HepG2 (cell line): ENCODE measurements around the gene SEMA3E. TPM values are rescaled to one million over a fixed set of nuclear protein-coding genes. Genes with fewer than 3 reads are reported as not detected.

Source experiments
- ATAC-seq: fragments of 200-7000 bp; cut with Tn5 transposase; 3 replicates; pipeline ENCODE4 v1.9.1; 2020; ENCODE audit warnings: mild to moderate bottlenecking, moderate library complexity
- BruUV-seq: library from RNA; stranded (reverse); fragments of 400-500 nt; replicated peaks from 2 replicates; lab custom pipeline; 2021; lab: Mats Ljungman, UMichigan
- CTCF ChIA-PET: fragments of 300-600 bp; formaldehyde crosslinking; extraction: SDS; loops from one replicate; lab custom pipeline; 2021; ENCODE audit warnings: low total read pairs, inconsistent platforms, low intra/inter-chr PET ratio; lab: Yijun Ruan, JAX
- POLR2A ChIA-PET: fragments of 350-600 bp; sonication (Branson Sonifier 250); formaldehyde crosslinking; loops from one replicate; lab custom pipeline; 2020; ENCODE audit warnings: antibody characterized with exemption, inconsistent platforms; lab: Yijun Ruan, JAX
- DNase-seq: peaks from one replicate; pipeline ENCODE4 v3.0.0-alpha.2; 2015; ENCODE audit warnings: low spot score
- FAIRE-seq: peaks from 3 replicates; lab custom pipeline; 2011; peaks lifted over from hg19 to GRCh38; lab: Jason Lieb, UNC
- H2AFZ ChIP-seq: one replicate; pipeline ENCODE4 v1.6.1; 2011; ENCODE audit warnings: low read length, inconsistent platforms
- H3K27ac ChIP-seq: fragments of 300-600 bp; 3 replicates; pipeline ENCODE4 v1.8.0; 2011; ENCODE audit warnings: mixed run types, mild to moderate bottlenecking, mixed read lengths, low read length, inconsistent platforms; ENCODE audit not compliant: insufficient read depth; ENCODE audit errors: extremely low read length
- H3K27me3 ChIP-seq, 2 experiments: fragments of 200-600 bp in 1 of 2; 2 replicates in 1 of 2; 3 replicates in 1 of 2; pipeline versions ENCODE4 v1.6.0 to v1.8.0; 2011; ENCODE audit warnings: low read length in 2 of 2, mild to moderate bottlenecking in 2 of 2, moderate library complexity in 2 of 2, inconsistent platforms in 1 of 2; ENCODE audit not compliant: insufficient read depth in 2 of 2, control insufficient read depth in 1 of 2
- H3K36me3 ChIP-seq, 2 experiments: fragments of 200-600 bp in 1 of 2; replicated peaks in 1 of 2; 2 replicates in 1 of 2; 3 replicates in 1 of 2; pipeline versions ENCODE4 v1.5.1 to v1.8.0; 2011; ENCODE audit warnings: low read length in 2 of 2, inconsistent platforms in 1 of 2; ENCODE audit not compliant: insufficient read depth in 2 of 2, control insufficient read depth in 1 of 2
- H3K4me1 ChIP-seq: 2 replicates; pipeline ENCODE4 v1.5.1; 2012; ENCODE audit warnings: low read length, inconsistent platforms; ENCODE audit not compliant: insufficient read depth
- H3K4me2 ChIP-seq: 2 replicates; pipeline ENCODE4 v1.6.0; 2011; ENCODE audit warnings: low read depth, low read length, inconsistent platforms
- H3K4me3 ChIP-seq, 3 experiments: fragments of 200-600 bp in 1 of 3; sonication (generic), shearing (Covaris generic) in 1 of 3; replicated peaks in 1 of 3; 2 replicates each; pipeline ENCODE4 v1.5.1; 2011 to 2016; ENCODE audit warnings: low read length in 3 of 3, inconsistent platforms in 2 of 3, low read depth in 2 of 3, mild to moderate bottlenecking in 2 of 3, control low read depth in 1 of 3, mixed read lengths in 1 of 3; ENCODE audit not compliant: insufficient read depth in 1 of 3
- H3K79me2 ChIP-seq: one replicate; pipeline ENCODE4 v1.6.1; 2011; ENCODE audit warnings: low read length, inconsistent platforms; ENCODE audit not compliant: insufficient read depth
- H3K9ac ChIP-seq: 2 replicates; pipeline ENCODE4 v1.6.0; 2011; ENCODE audit warnings: mild to moderate bottlenecking, low read depth, low read length, inconsistent platforms; ENCODE audit not compliant: insufficient read depth
- H3K9me3 ChIP-seq: 2 replicates; pipeline ENCODE4 v1.5.1; 2012; ENCODE audit warnings: mild to moderate bottlenecking, low read length
- H4K20me1 ChIP-seq: 2 replicates; pipeline ENCODE4 v1.6.0; 2011; ENCODE audit warnings: inconsistent platforms, mild to moderate bottlenecking, low read length, moderate library complexity; ENCODE audit not compliant: insufficient read depth
- CERS6 ChIP-seq: sonication (generic); formaldehyde crosslinking; IDR thresholded peaks from 2 replicates; pipeline ENCODE4 v1.5.0; 2020; ENCODE audit warnings: missing genetic modification reagents
- CHD2 ChIP-seq: IDR thresholded peaks from 2 replicates; pipeline ENCODE4 v1.6.1; 2011; ENCODE audit warnings: low read depth, low read length, improper control_type of control experiment
- HMGA1 ChIP-seq: sonication (generic); formaldehyde crosslinking; conservative IDR thresholded peaks from 2 replicates; pipeline ENCODE4 v1.4.0; 2020; ENCODE audit warnings: missing genetic modification reagents
- MEF2D ChIP-seq: sonication (generic); formaldehyde crosslinking; IDR thresholded peaks from 2 replicates; pipeline ENCODE4 v1.5.1; 2020; ENCODE audit warnings: mild to moderate bottlenecking, missing genetic modification reagents
- MYC ChIP-seq: sonication (generic); formaldehyde crosslinking; IDR thresholded peaks from 2 replicates; pipeline ENCODE4 v1.9.0; 2021; ENCODE audit warnings: missing genetic modification reagents, borderline replicate concordance
- NONO ChIP-seq, 2 experiments: fragments of 450-650 bp in 1 of 2; sonication (generic) in 1 of 2; formaldehyde crosslinking in 1 of 2; IDR thresholded peaks in 1 of 2; conservative IDR thresholded peaks in 1 of 2; 2 replicates each; pipeline versions ENCODE4 v1.6.1 to v1.8.0; 2017 to 2022; ENCODE audit warnings: mild to moderate bottlenecking in 1 of 2, missing genetic modification reagents in 1 of 2, moderate library complexity in 1 of 2
- RCOR2 ChIP-seq: IDR thresholded peaks from 2 replicates; pipeline ENCODE4 v1.6.1; 2016; ENCODE audit warnings: missing biosample characterization, missing genetic modification reagents
- SETDB1 ChIP-seq: sonication (generic); formaldehyde crosslinking; IDR thresholded peaks from 2 replicates; pipeline ENCODE4 v1.5.1; 2020; ENCODE audit warnings: missing genetic modification reagents, mild to moderate bottlenecking, borderline replicate concordance
- SMARCC2 ChIP-seq: fragments of 450-650 bp; IDR thresholded peaks from 2 replicates; pipeline ENCODE4 v1.6.1; 2017; ENCODE audit warnings: antibody characterized with exemption, mild to moderate bottlenecking
- TCF12 ChIP-seq, 2 experiments: fragments of 450-650 bp in 1 of 2; sonication (generic) in 1 of 2; formaldehyde crosslinking in 1 of 2; IDR thresholded peaks; 2 replicates each; pipeline versions ENCODE4 v1.6.1 to v1.8.0; 2017 to 2022; ENCODE audit warnings: antibody characterized with exemption in 1 of 2, mild to moderate bottlenecking in 1 of 2, missing genetic modification reagents in 1 of 2, moderate library complexity in 1 of 2
- TFAP4 ChIP-seq: sonication (generic); IDR thresholded peaks from 2 replicates; pipeline ENCODE4 v1.6.1; 2016; ENCODE audit warnings: low read depth, borderline replicate concordance
- ZNF143 ChIP-seq: sonication (generic); formaldehyde crosslinking; IDR thresholded peaks from 2 replicates; pipeline ENCODE4 v1.4.0; 2020; ENCODE audit warnings: missing genetic modification reagents
- ZNF225 ChIP-seq: sonication (generic); formaldehyde crosslinking; IDR thresholded peaks from 2 replicates; pipeline ENCODE4 v1.4.0; 2020; ENCODE audit warnings: mild to moderate bottlenecking, missing genetic modification reagents
- WGBS: methylation state at CpG from one replicate; pipeline ENCODE4 v1.1.6; 2017; ENCODE audit warnings: low lambda C conversion rate; 5-methylcytosine and 5-hydroxymethylcytosine counted together
- in situ Hi-C: cut with HindIII; loops from 2 replicates; pipeline ENCODE4 v1.10.0; 2017; ENCODE audit warnings: low pct_unique_long_range_greater_than_20kb; ENCODE audit not compliant: extremely low pct_ligation_motif_present
- intact Hi-C: fragments of 100-400 bp; cut with micrococcal nuclease; formaldehyde crosslinking; loops from one replicate; pipeline ENCODE4 v1.10.0; 2022; ENCODE audit not compliant: unreplicated experiment
- polyA plus RNA-seq, 8 experiments: library from polyadenylated mRNA; depleted of rRNA in 3 of 8; stranded (reverse) in 7 of 8; unstranded in 1 of 8; fragments of >200 nt; fragmentation: Illumina TruSeq in 4 of 8; extraction: Trizol in 4 of 8; gene quantifications; 2 replicates each; pipeline versions ENCODE4 v1.2.1 to v1.2.3, GENCODE V29; 2011 to 2016; ENCODE audit warnings: low read depth in 4 of 8, missing spikeins in 1 of 8, mixed read lengths in 1 of 8; ENCODE audit not compliant: insufficient read depth in 1 of 8
- total RNA-seq, 5 experiments: library from RNA; depleted of rRNA; stranded (reverse); fragments of >200 nt; fragmentation: Illumina TruSeq; extraction: Trizol; gene quantifications; 2 replicates each; pipeline ENCODE4 v1.2.3, GENCODE V29; 2016; ENCODE audit warnings: low read depth in 1 of 5
- TF ChIP-seq, protein P1 (sequence below): sonication (generic); formaldehyde crosslinking; IDR thresholded peaks from 2 replicates; pipeline ENCODE4 v1.4.0; 2020; ENCODE audit warnings: missing genetic modification reagents
- TF ChIP-seq, protein P2 (sequence below): IDR thresholded peaks from 2 replicates; pipeline ENCODE4 v1.6.1; 2016; ENCODE audit warnings: low read depth

The SEMA3E gene
- total and polyA plus RNA-seq, 2 of the 13 experiments (the other 11 are each of a cell fraction or from before 2014, with no cell fraction given) = not detected

- TF ChIP-seq TFAP4 = no peak
These were observed 23.2 kb upstream of the SEMA3E start (continued) for GRCh38 chr7:83672157-83672556.

- ChIA-PET CTCF (no interaction called here), POLR2A (no interaction called here)
- ATAC-seq (no peak), DNase-seq (no peak), FAIRE-seq (no peak)
- Histone ChIP-seq H3K4me1 (no peaks in the 10 kb centered on the region), H2AFZ (no peak overlapping the region), H3K9ac (no peak overlapping the region), H3K79me2 (no peaks in the 10 kb centered on the region), H3K27ac (no peak overlapping the region), H4K20me1 (no peaks in the 10 kb centered on the region), H3K9me3 (no peaks in the 10 kb centered on the region), H3K4me2 (no peak overlapping the region), H3K36me3 (no peaks in the 10 kb centered on the region), H3K27me3 (no peaks in the 10 kb centered on the region), H3K4me3 (no peak overlapping the region)
- 53% methylated on average over 3 of the region's 4 CpGs for WGBS
- no TSS peak for BruUV-seq
- intact Hi-C loops (no loop called here), in situ Hi-C loops (no loop called here)
- no peak for TF ChIP-seq CERS6 (CRISPR knock-in tag)
- no peak for TF ChIP-seq SMARCC2
- TF ChIP-seq TCF12 (IDR thresholded peaks at IDR 0.05) = no peak
- TF ChIP-seq TCF12 (CRISPR knock-in tag; IDR thresholded peaks at IDR 0.05) = no peak
- no peak for TF ChIP-seq ZNF143 (CRISPR knock-in tag)
- TF ChIP-seq, protein P1, sequence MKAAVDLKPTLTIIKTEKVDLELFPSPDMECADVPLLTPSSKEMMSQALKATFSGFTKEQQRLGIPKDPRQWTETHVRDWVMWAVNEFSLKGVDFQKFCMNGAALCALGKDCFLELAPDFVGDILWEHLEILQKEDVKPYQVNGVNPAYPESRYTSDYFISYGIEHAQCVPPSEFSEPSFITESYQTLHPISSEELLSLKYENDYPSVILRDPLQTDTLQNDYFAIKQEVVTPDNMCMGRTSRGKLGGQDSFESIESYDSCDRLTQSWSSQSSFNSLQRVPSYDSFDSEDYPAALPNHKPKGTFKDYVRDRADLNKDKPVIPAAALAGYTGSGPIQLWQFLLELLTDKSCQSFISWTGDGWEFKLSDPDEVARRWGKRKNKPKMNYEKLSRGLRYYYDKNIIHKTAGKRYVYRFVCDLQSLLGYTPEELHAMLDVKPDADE = no peak
- no peak for TF ChIP-seq ZNF225 (CRISPR knock-in tag)
- no peak for TF ChIP-seq MYC (CRISPR knock-in tag)
- TF ChIP-seq CHD2 = no peak
- no peak for TF ChIP-seq NONO (IDR thresholded peaks at IDR 0.05)
- TF ChIP-seq NONO (CRISPR knock-in tag; conservative IDR thresholded peaks at IDR 0.05) = no peak
- no peak for TF ChIP-seq MEF2D
- no peak for TF ChIP-seq RCOR2 (CRISPR knock-in tag)
- no peak for TF ChIP-seq SETDB1 (CRISPR knock-in tag)
- TF ChIP-seq, protein P2, sequence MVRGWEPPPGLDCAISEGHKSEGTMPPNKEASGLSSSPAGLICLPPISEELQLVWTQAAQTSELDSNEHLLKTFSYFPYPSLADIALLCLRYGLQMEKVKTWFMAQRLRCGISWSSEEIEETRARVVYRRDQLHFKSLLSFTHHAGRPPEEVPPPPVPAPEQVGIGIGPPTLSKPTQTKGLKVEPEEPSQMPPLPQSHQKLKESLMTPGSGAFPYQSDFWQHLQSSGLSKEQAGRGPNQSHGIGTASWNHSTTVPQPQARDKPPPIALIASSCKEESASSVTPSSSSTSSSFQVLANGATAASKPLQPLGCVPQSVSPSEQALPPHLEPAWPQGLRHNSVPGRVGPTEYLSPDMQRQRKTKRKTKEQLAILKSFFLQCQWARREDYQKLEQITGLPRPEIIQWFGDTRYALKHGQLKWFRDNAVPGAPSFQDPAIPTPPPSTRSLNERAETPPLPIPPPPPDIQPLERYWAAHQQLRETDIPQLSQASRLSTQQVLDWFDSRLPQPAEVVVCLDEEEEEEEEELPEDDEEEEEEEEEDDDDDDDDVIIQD (CRISPR knock-in tag) = no peak
- no peak for TF ChIP-seq HMGA1 (CRISPR knock-in tag)
These were observed 14.2 kb upstream of the SEMA3E start for GRCh38 chr7:83663131-83663530.
